HCT116 (cell line): ENCODE results near the gene DTX1. TPM values are rescaled to one million over a fixed set of nuclear protein-coding genes. Genes with fewer than 3 reads are reported as not detected.

ENCODE experiments used
- ATAC-seq: fragments of 200-7000 bp; cut with Tn5 transposase; 2 replicates; pipeline ENCODE4 v1.9.1; 2020; ENCODE audit warnings: mild to moderate bottlenecking, moderate library complexity
- BruUV-seq: library from RNA; stranded (reverse); fragments of 400-500 nt; replicated peaks from 2 replicates; lab custom pipeline; 2021; lab: Mats Ljungman, UMichigan
- CTCF ChIA-PET: fragments of 300-600 bp; sonication (Branson Sonifier 250); formaldehyde crosslinking; loops from one replicate; lab custom pipeline; 2021; ENCODE audit warnings: antibody characterized with exemption; lab: Charles Lee
- POLR2A ChIA-PET: fragments of 300-600, 350-600 bp; sonication (Branson Sonifier 250); formaldehyde crosslinking; loops from one replicate; lab custom pipeline; 2021; ENCODE audit warnings: antibody characterized with exemption; lab: Charles Lee
- RAD21 ChIA-PET, 2 experiments: fragments of 300-600 bp; sonication (Branson Sonifier 250); formaldehyde crosslinking; loops; one replicate each; lab custom pipeline; 2023; ENCODE audit warnings: low total read pairs in 2 of 2; ENCODE audit not compliant: uncharacterized antibody in 2 of 2, unreplicated experiment in 2 of 2, low non-redundant PET in 1 of 2; lab: Charles Lee
- DNase-seq: peaks from one replicate; pipeline ENCODE4 v3.0.0-alpha.2; 2010; ENCODE audit warnings: low read depth, low spot score
- H2AFZ ChIP-seq: fragments of 200-600 bp; shearing (Covaris generic), sonication (generic); 2 replicates; pipeline ENCODE4 v1.6.1; 2017; ENCODE audit warnings: low read depth, mixed run types, mixed read lengths, antibody characterized with exemption, low read length; ENCODE audit not compliant: poor library complexity, severe bottlenecking
- H3K27ac ChIP-seq: 2 replicates; pipeline ENCODE4 v1.5.1; 2012; ENCODE audit warnings: low read depth, low read length
- H3K27me3 ChIP-seq: fragments of 200-600 bp; sonication (generic); 2 replicates; pipeline ENCODE4 v1.6.1; 2016; ENCODE audit warnings: mixed run types, low read length, mixed read lengths; ENCODE audit not compliant: insufficient read depth
- H3K36me3 ChIP-seq, 2 experiments: fragments of 200-500 bp in 1 of 2; fragments of 200-600 bp in 1 of 2; sonication (Bioruptor generic) in 1 of 2; sonication (generic) in 1 of 2; 2 replicates each; pipeline versions ENCODE4 v1.5.1 to v1.6.1; 2014 to 2016; ENCODE audit warnings: low read length in 2 of 2, inconsistent platforms in 1 of 2, mixed read lengths in 1 of 2, mixed run types in 1 of 2; ENCODE audit not compliant: insufficient read depth in 2 of 2, control insufficient read depth in 1 of 2
- H3K4me1 ChIP-seq, 2 experiments: fragments of 200-600 bp in 1 of 2; sonication (generic) in 1 of 2; 2 replicates each; pipeline versions ENCODE4 v1.5.1 to v1.6.1; 2012 to 2017; ENCODE audit warnings: low read length in 2 of 2, inconsistent platforms in 1 of 2, mild to moderate bottlenecking in 1 of 2, mixed read lengths in 1 of 2, mixed run types in 1 of 2, moderate library complexity in 1 of 2; ENCODE audit not compliant: insufficient read depth in 2 of 2, control insufficient read depth in 1 of 2
- H3K4me2 ChIP-seq: fragments of 200-600 bp; sonication (generic); 2 replicates; pipeline ENCODE4 v1.6.1; 2017; ENCODE audit warnings: mixed run types, low read length, mixed read lengths
- H3K4me3 ChIP-seq, 2 experiments: fragments of 200-600 bp in 1 of 2; sonication (generic) in 1 of 2; replicated peaks in 1 of 2; 2 replicates each; pipeline ENCODE4 v1.5.1; 2011 to 2016; ENCODE audit warnings: low read length in 2 of 2, control low read depth in 1 of 2, low read depth in 1 of 2, mild to moderate bottlenecking in 1 of 2, mixed read lengths in 1 of 2, mixed run types in 1 of 2
- H3K79me2 ChIP-seq: fragments of 200-600 bp; sonication (generic); 2 replicates; pipeline ENCODE4 v1.6.1; 2017; ENCODE audit warnings: mild to moderate bottlenecking, mixed run types, low read length, moderate library complexity, mixed read lengths; ENCODE audit not compliant: insufficient read depth
- H3K9ac ChIP-seq: fragments of 200-600 bp; sonication (generic); 2 replicates; pipeline ENCODE4 v1.6.1; 2016; ENCODE audit warnings: low read length, mixed read lengths
- H3K9me2 ChIP-seq: fragments of 200-600 bp; sonication (generic), shearing (Covaris generic); 2 replicates; pipeline ENCODE4 v1.6.1; 2017; ENCODE audit warnings: mixed run types, mild to moderate bottlenecking, moderate library complexity; ENCODE audit not compliant: insufficient read depth
- H3K9me3 ChIP-seq, 2 experiments: fragments of 200-500 bp in 1 of 2; fragments of 200-600 bp in 1 of 2; sonication (Bioruptor generic) in 1 of 2; sonication (generic) in 1 of 2; 2 replicates each; pipeline ENCODE4 v1.6.1; 2014 to 2017; ENCODE audit warnings: low read length in 2 of 2, mixed read lengths in 2 of 2, inconsistent platforms in 1 of 2, low read depth in 1 of 2, mild to moderate bottlenecking in 1 of 2, mixed run types in 1 of 2, moderate library complexity in 1 of 2; ENCODE audit not compliant: control insufficient read depth in 1 of 2, insufficient read depth in 1 of 2
- H4K20me1 ChIP-seq: fragments of 200-600 bp; sonication (generic), shearing (Covaris generic); 2 replicates; pipeline ENCODE4 v1.6.1; 2017; ENCODE audit warnings: mixed run types, mild to moderate bottlenecking, moderate library complexity; ENCODE audit not compliant: insufficient read depth
- CEBPB ChIP-seq: IDR thresholded peaks from 2 replicates; pipeline ENCODE4 v1.6.1; 2012; ENCODE audit warnings: low read depth
- EGR1 ChIP-seq: IDR thresholded peaks from 2 replicates; pipeline ENCODE4 v1.6.1; 2012; ENCODE audit warnings: low read depth
- EZH2phosphoT487 ChIP-seq: fragments of 200-600 bp; IDR thresholded peaks from 2 replicates; pipeline ENCODE4 v1.6.1; 2018; ENCODE audit warnings: antibody characterized with exemption, borderline replicate concordance
- FOSL1 ChIP-seq: IDR thresholded peaks from 2 replicates; pipeline ENCODE4 v1.6.1; 2012; ENCODE audit warnings: low read depth
- JUND ChIP-seq: IDR thresholded peaks from 2 replicates; pipeline ENCODE4 v1.6.1; 2012
- POLR2A ChIP-seq: IDR thresholded peaks from 2 replicates; pipeline ENCODE4 v1.7.0; 2011; ENCODE audit warnings: borderline replicate concordance; ENCODE audit not compliant: insufficient read depth, insufficient read length; ENCODE audit errors: extremely low read depth
- POLR2AphosphoS5 ChIP-seq: IDR thresholded peaks from 2 replicates; pipeline ENCODE4 v1.6.1; 2011; ENCODE audit warnings: mild to moderate bottlenecking, low read depth, low read length, moderate library complexity
- SIN3A ChIP-seq: IDR thresholded peaks from 2 replicates; pipeline ENCODE4 v1.6.1; 2012; ENCODE audit warnings: low read depth
- SRF ChIP-seq: IDR thresholded peaks from 2 replicates; pipeline ENCODE4 v1.6.1; 2012; ENCODE audit warnings: low read depth
- ZFX ChIP-seq: fragments of 450-650 bp; IDR thresholded peaks from 2 replicates; pipeline ENCODE4 v1.6.1; 2017
- intact Hi-C: fragments of 100-400 bp; cut with micrococcal nuclease; formaldehyde crosslinking; loops from 2 replicates; pipeline ENCODE4 v1.10.0; 2022
- total RNA-seq: library from RNA; stranded (reverse); gene quantifications from one replicate; pipeline ENCODE4 v1.2.1, GENCODE V29; 2021; ENCODE audit not compliant: unreplicated experiment
- TF ChIP-seq, protein P1 (sequence below): IDR thresholded peaks from 2 replicates; pipeline ENCODE4 v1.6.1; 2012
- TF ChIP-seq, protein P2 (sequence below), 3 experiments: fragments of 200-600 bp in 1 of 3; sonication (generic) in 1 of 3; IDR thresholded peaks in 2 of 3; conservative IDR thresholded peaks in 1 of 3; 2 replicates each; pipeline ENCODE4 v1.5.1; 2012 to 2017; ENCODE audit warnings: low read depth in 2 of 3, low read length in 2 of 3, antibody characterized with exemption in 1 of 3, borderline replicate concordance in 1 of 3, control low read depth in 1 of 3, mild to moderate bottlenecking in 1 of 3, mixed read lengths in 1 of 3, mixed run types in 1 of 3, moderate library complexity in 1 of 3; ENCODE audit not compliant: insufficient read depth in 1 of 3
- TF ChIP-seq, protein P3 (sequence below): IDR thresholded peaks from 2 replicates; pipeline ENCODE4 v1.6.1; 2012; ENCODE audit warnings: low read depth

DTX1 gene
- total RNA-seq, 1 experiment from 2014 or later, result not detected

- Histone ChIP-seq H3K36me3 (no peaks in the 10 kb centered on the region), H2AFZ (no peak overlapping the region), H3K4me3 (no peak overlapping the region), H3K4me2 (no peak overlapping the region), H4K20me1 (no peaks in the 10 kb centered on the region), H3K4me1 (no peaks in the 10 kb centered on the region; a peak in 1 of 4 replicates), H3K9me2 (no peaks in the 10 kb centered on the region), H3K27ac (no peak overlapping the region), H3K27me3 (no peaks in the 10 kb centered on the region), H3K9ac (no peak overlapping the region), H3K79me2 (no peaks in the 10 kb centered on the region), H3K9me3 (no peaks in the 10 kb centered on the region)
- intact Hi-C loops, result no loop called here
- ChIA-PET RAD21 (no interaction called here), POLR2A (no interaction called here), CTCF (no interaction called here)
- no peak for ATAC-seq
- BruUV-seq, result no TSS peak
- no peak for DNase-seq
- TF ChIP-seq EGR1 (no peak), FOSL1 (no peak), EZH2phosphoT487 (no peak)
- TF ChIP-seq, protein P1, sequence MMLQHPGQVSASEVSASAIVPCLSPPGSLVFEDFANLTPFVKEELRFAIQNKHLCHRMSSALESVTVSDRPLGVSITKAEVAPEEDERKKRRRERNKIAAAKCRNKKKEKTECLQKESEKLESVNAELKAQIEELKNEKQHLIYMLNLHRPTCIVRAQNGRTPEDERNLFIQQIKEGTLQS, result no peak
- TF ChIP-seq, protein P2, sequence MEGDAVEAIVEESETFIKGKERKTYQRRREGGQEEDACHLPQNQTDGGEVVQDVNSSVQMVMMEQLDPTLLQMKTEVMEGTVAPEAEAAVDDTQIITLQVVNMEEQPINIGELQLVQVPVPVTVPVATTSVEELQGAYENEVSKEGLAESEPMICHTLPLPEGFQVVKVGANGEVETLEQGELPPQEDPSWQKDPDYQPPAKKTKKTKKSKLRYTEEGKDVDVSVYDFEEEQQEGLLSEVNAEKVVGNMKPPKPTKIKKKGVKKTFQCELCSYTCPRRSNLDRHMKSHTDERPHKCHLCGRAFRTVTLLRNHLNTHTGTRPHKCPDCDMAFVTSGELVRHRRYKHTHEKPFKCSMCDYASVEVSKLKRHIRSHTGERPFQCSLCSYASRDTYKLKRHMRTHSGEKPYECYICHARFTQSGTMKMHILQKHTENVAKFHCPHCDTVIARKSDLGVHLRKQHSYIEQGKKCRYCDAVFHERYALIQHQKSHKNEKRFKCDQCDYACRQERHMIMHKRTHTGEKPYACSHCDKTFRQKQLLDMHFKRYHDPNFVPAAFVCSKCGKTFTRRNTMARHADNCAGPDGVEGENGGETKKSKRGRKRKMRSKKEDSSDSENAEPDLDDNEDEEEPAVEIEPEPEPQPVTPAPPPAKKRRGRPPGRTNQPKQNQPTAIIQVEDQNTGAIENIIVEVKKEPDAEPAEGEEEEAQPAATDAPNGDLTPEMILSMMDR (IDR thresholded peaks at IDR 0.05 in 2 of 3, conservative IDR thresholded peaks at IDR 0.05 in 1 of 3; ENCODE audit: borderline replicate concordance in 1 of 3, insufficient read depth in 1 of 3, low read depth in 2 of 3, low read length in 2 of 3), result no peak
Observed at GRCh38 chr12:113108308-113108707, 51.8 kb downstream of the DTX1 start.

- no TSS peak for BruUV-seq
- TF ChIP-seq, protein P1, result no peak
- TF ChIP-seq, protein P3, sequence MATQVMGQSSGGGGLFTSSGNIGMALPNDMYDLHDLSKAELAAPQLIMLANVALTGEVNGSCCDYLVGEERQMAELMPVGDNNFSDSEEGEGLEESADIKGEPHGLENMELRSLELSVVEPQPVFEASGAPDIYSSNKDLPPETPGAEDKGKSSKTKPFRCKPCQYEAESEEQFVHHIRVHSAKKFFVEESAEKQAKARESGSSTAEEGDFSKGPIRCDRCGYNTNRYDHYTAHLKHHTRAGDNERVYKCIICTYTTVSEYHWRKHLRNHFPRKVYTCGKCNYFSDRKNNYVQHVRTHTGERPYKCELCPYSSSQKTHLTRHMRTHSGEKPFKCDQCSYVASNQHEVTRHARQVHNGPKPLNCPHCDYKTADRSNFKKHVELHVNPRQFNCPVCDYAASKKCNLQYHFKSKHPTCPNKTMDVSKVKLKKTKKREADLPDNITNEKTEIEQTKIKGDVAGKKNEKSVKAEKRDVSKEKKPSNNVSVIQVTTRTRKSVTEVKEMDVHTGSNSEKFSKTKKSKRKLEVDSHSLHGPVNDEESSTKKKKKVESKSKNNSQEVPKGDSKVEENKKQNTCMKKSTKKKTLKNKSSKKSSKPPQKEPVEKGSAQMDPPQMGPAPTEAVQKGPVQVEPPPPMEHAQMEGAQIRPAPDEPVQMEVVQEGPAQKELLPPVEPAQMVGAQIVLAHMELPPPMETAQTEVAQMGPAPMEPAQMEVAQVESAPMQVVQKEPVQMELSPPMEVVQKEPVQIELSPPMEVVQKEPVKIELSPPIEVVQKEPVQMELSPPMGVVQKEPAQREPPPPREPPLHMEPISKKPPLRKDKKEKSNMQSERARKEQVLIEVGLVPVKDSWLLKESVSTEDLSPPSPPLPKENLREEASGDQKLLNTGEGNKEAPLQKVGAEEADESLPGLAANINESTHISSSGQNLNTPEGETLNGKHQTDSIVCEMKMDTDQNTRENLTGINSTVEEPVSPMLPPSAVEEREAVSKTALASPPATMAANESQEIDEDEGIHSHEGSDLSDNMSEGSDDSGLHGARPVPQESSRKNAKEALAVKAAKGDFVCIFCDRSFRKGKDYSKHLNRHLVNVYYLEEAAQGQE, result no peak
- TF ChIP-seq SIN3A, result no peak
- no peak for TF ChIP-seq SRF
- TF ChIP-seq POLR2AphosphoS5, result no peak
- TF ChIP-seq EZH2phosphoT487, result no peak
- no peak for TF ChIP-seq JUND
- TF ChIP-seq ZFX, result no peak
- no peak for TF ChIP-seq CEBPB
- no peak for TF ChIP-seq POLR2A
Observed at GRCh38 chr12:113109360-113109759, 52.8 kb downstream of the DTX1 start.

More at GRCh38 chr12:113109360-113109759, 52.8 kb downstream of the DTX1 start:
- Histone ChIP-seq H2AFZ (no peak overlapping the region), H3K4me1 (no peaks in the 10 kb centered on the region; a peak in 1 of 4 replicates), H3K9me3 (no peaks in the 10 kb centered on the region), H3K4me3 (no peak overlapping the region), H3K36me3 (no peaks in the 10 kb centered on the region), H3K9ac (no peak overlapping the region), H3K4me2 (no peak overlapping the region), H3K27me3 (no peaks in the 10 kb centered on the region), H3K27ac (no peak overlapping the region), H3K79me2 (no peaks in the 10 kb centered on the region), H3K9me2 (no peaks in the 10 kb centered on the region), H4K20me1 (no peaks in the 10 kb centered on the region)
- ATAC-seq (no peak), DNase-seq (no peak)
- RAD21 ChIA-PET, result no interaction called here
- intact Hi-C loops, result no loop called here
- CTCF ChIA-PET, result no interaction called here
- POLR2A ChIA-PET, result no interaction called here
